Measurements from ENCODE around the gene TPPP3. TPM values are rescaled to one million over a fixed set of nuclear protein-coding genes. Genes with fewer than 3 reads are reported as not detected.

The TPPP3 gene
- total RNA-seq, 1 donor: 0.99 TPM

- DNase-seq (ENCODE audit: low read depth): no peak
- H3K4me3 ChIP-seq (ENCODE audit: low read depth, low read length): peak within 1 kb of the TSS; percentile 35
- no peak for TF ChIP-seq CTCF (IDR thresholded peaks at IDR 0.05; ENCODE audit: insufficient read depth, low read length)
Measured at GRCh38 chr16:67430977-67431774, 37.9 kb upstream of the TPPP3 start, which contains the start of gene HSD11B2. Gene HSD11B2, plus strand, starts transcription at chr16:67431121. Its CDS starts 128 bp downstream, at chr16:67431249.

- no peak for TF ChIP-seq CTCF (IDR thresholded peaks at IDR 0.05; ENCODE audit: insufficient read depth, low read length)
- DNase-seq (ENCODE audit: low read depth): no peak
- H3K4me3 ChIP-seq (ENCODE audit: low read depth, low read length): peak overlapping the region; percentile 35
Measured at GRCh38 chr16:67430504-67430976, 37.2 kb upstream of the TPPP3 start.

- TF ChIP-seq CTCF (IDR thresholded peaks at IDR 0.05; ENCODE audit: insufficient read depth, low read length): no peak
- no peak for DNase-seq (ENCODE audit: low read depth)
- H3K4me3 ChIP-seq (ENCODE audit: low read depth, low read length): no peak overlapping the region
Measured at GRCh38 chr16:67429799-67430503, 36.7 kb upstream of the TPPP3 start.

DNA sequence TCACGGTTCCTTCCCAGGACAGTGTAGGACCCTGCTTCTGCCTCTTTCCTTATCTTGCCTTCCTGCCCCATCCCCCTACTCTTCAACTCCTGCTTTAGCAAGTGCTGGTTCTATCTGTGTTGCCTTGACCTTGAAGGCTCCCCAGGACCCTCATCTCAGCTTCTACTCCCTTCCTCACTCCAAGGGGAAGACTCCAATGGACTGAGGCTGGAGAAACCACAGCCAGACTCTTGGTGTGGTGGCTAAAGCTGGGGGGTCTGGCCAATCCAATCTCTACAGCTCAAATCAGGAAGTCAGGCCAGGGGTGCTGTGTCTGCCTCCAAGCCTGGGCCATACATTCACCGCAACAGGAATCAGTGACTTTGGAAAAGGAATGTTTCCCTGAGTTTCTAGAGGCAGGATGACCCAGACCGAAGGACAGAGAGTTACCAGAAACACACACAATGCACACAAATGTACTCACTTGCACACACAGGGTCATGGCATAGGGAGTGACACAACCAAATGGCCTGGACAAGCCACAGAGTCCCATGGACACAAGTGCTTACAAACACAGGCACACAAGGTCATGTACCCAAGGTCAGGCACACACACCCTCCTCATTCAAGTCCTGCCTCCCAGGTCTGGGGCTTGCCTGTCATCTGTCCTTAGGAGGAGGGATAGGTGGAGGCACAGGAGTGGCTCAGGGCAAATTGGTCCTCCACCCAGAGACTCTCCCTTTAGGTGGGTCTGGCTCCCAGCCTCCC is 35.9 kb upstream of the TPPP3 start:
- DNase-seq (ENCODE audit: low read depth): no peak
- TF ChIP-seq CTCF (IDR thresholded peaks at IDR 0.05; ENCODE audit: insufficient read depth, low read length): no peak
- H3K4me3 ChIP-seq (ENCODE audit: low read depth, low read length): no peak overlapping the region

DNA sequence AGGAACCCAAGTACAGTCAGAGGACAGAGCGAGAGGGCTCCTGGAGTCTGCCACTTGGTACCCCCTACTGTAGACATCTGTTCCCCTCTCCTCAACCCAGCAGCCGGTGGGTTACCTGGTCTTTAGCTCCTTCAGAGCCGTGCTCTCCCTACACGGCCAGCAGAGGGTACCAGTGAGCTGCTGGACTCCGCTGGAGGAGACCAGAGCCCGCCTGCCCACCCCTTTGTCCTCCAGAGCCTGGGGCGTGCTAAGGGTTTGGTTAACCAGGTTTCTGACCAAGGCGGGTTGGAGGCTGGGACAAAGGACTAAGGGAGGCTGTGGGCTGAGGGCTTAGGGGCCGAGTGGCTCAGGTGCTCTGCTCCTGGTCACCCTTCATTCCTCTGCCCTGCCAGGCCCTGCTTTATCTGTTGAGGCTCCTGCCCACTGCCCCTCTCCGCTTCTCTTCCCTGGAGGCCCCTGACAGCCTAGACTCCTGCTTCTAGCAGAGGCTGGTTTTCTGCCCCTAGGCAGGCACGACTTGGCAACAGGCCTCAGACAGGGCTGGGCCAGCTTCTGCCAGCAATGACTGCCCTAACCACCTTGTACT is 34.9 kb upstream of the TPPP3 start:
- peak; percentile 92 for TF ChIP-seq CTCF (IDR thresholded peaks at IDR 0.05; ENCODE audit: insufficient read depth, low read length)
- peak; percentile 59 for DNase-seq (ENCODE audit: low read depth)
- no peak overlapping the region for H3K4me3 ChIP-seq (ENCODE audit: low read depth, low read length)

DNA sequence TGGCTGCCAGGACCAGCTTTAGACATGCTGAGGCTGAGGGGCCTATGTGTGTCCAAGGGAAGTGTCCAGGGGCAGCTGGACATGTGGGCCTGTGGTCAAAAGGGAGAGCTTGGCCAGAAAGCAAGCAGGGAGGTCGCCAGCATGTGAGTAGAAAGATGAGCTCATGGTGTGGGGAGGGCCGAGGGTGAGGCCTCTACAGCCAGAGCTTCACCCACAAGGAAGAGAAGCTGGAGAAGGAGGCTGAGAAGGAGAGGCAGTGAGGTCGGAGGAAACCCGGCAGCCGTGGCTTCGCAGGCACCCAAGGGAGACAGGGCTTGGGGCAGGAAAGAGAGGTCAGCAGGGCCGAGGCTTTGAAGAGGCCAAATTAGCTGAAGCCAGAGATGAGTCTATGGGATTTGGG is 33.7 kb upstream of the TPPP3 start:
- DNase-seq (ENCODE audit: low read depth): no peak
- H3K4me3 ChIP-seq (ENCODE audit: low read depth, low read length): no peak overlapping the region
- no peak for TF ChIP-seq CTCF (IDR thresholded peaks at IDR 0.05; ENCODE audit: insufficient read depth, low read length)
